ENCODE measurements around the gene LRRC38. TPM values are rescaled to one million over a fixed set of nuclear protein-coding genes. Genes with fewer than 3 reads are reported as not detected.

The LRRC38 gene
- total and polyA plus RNA-seq, 2 of the 13 experiments (the other 11 are each of a cell fraction or from before 2014, with no cell fraction given) = not detected

DNA sequence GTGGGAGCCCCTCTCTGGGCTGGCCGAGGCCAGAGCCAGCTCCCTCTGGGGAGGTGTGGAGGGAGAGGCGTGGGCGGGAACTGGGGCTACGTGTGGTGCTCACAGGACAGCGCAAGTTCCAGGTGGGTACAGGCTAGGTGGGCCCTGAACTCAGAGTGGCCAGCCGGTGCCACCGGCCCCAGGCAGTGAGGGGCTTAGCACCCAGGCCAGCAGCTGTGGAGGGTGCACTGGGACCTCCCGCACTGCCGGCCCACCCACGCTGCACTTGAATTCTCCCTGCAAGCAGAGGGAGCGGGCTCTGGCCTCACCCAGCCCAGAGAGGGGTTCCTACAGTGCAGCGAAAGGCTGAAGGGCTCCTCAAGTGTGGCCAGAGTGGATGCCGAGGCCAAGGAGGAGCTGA is 83.3 kb downstream of the LRRC38 start:
- WGBS (ENCODE audit: low lambda C conversion rate) = 6% methylated on average over 2 of the region's 13 CpGs
- no peaks in the 10 kb centered on the region for H3K36me3 ChIP-seq (replicated peaks in 1 of 2; ENCODE audit: control insufficient read depth in 1 of 2, insufficient read depth in 2 of 2, low read length in 2 of 2)
- H4K20me1 ChIP-seq (ENCODE audit: insufficient read depth, low read length) = no peaks in the 10 kb centered on the region
- no peaks in the 10 kb centered on the region for H3K4me1 ChIP-seq (ENCODE audit: insufficient read depth, low read length)
- no peak overlapping the region for H3K4me3 ChIP-seq (replicated peaks in 1 of 3; ENCODE audit: insufficient read depth in 1 of 3, low read depth in 2 of 3, low read length in 3 of 3)
- no peaks in the 10 kb centered on the region for H3K79me2 ChIP-seq (ENCODE audit: insufficient read depth, low read length)
- DNase-seq (ENCODE audit: low spot score) = no peak
- no peak overlapping the region for H3K27ac ChIP-seq (ENCODE audit: extremely low read length, insufficient read depth, low read length)
- H3K9me3 ChIP-seq (ENCODE audit: low read length) = no peaks in the 10 kb centered on the region; the same call in 1 of the 2 replicates
- CTCF ChIA-PET (ENCODE audit: low intra/inter-chr PET ratio, low total read pairs) = no interaction called here
- no peak overlapping the region for H3K9ac ChIP-seq (ENCODE audit: insufficient read depth, low read depth, low read length)
- no peak overlapping the region for H2AFZ ChIP-seq (ENCODE audit: low read length)
- no peak overlapping the region for H3K4me2 ChIP-seq (ENCODE audit: low read depth, low read length)
- intact Hi-C loops (cut with micrococcal nuclease; ENCODE audit: unreplicated experiment) = no loop called here
- no peak for ATAC-seq
- in situ Hi-C loops (cut with HindIII; ENCODE audit: extremely low pct_ligation_motif_present, low pct_unique_long_range_greater_than_20kb) = no loop called here
- POLR2A ChIA-PET = no interaction called here
- BruUV-seq (replicated peaks) = no TSS peak
- H3K27me3 ChIP-seq (ENCODE audit: control insufficient read depth in 1 of 2, insufficient read depth in 2 of 2, low read length in 2 of 2) = peaks cover 0 to under 1% of the 10 kb centered on the region in 2 experiments; a peak in 1 of 5 replicates
- no peak for FAIRE-seq
- TF ChIP-seq, protein P1, sequence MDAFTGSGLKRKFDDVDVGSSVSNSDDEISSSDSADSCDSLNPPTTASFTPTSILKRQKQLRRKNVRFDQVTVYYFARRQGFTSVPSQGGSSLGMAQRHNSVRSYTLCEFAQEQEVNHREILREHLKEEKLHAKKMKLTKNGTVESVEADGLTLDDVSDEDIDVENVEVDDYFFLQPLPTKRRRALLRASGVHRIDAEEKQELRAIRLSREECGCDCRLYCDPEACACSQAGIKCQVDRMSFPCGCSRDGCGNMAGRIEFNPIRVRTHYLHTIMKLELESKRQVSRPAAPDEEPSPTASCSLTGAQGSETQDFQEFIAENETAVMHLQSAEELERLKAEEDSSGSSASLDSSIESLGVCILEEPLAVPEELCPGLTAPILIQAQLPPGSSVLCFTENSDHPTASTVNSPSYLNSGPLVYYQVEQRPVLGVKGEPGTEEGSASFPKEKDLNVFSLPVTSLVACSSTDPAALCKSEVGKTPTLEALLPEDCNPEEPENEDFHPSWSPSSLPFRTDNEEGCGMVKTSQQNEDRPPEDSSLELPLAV (CRISPR knock-in tag; conservative IDR thresholded peaks at IDR 0.05; ENCODE audit: low read depth) = no peak
- TF ChIP-seq YEATS4 (CRISPR knock-in tag; IDR thresholded peaks at IDR 0.05; ENCODE audit: borderline replicate concordance) (no peak), ZNF230 (CRISPR knock-in tag; IDR thresholded peaks at IDR 0.05) (no peak), ZNF746 (CRISPR knock-in tag; IDR thresholded peaks at IDR 0.05) (no peak), PAWR (CRISPR knock-in tag; IDR thresholded peaks at IDR 0.05; ENCODE audit: borderline replicate concordance) (no peak), PAF1 (CRISPR knock-in tag; IDR thresholded peaks at IDR 0.05) (no peak), ARHGAP35 (CRISPR knock-in tag; IDR thresholded peaks at IDR 0.05; ENCODE audit: borderline replicate concordance) (no peak), MED8 (CRISPR knock-in tag; IDR thresholded peaks at IDR 0.05; ENCODE audit: insufficient replicate concordance) (no peak), NR2C2 (CRISPR knock-in tag; IDR thresholded peaks at IDR 0.05; ENCODE audit: borderline replicate concordance) (no peak), ZNF451 (CRISPR knock-in tag; IDR thresholded peaks at IDR 0.05) (no peak), ISX (CRISPR knock-in tag; conservative IDR thresholded peaks at IDR 0.05) (no peak), HOXA5 (CRISPR knock-in tag; IDR thresholded peaks at IDR 0.05) (no peak)
- TF ChIP-seq, protein P2, sequence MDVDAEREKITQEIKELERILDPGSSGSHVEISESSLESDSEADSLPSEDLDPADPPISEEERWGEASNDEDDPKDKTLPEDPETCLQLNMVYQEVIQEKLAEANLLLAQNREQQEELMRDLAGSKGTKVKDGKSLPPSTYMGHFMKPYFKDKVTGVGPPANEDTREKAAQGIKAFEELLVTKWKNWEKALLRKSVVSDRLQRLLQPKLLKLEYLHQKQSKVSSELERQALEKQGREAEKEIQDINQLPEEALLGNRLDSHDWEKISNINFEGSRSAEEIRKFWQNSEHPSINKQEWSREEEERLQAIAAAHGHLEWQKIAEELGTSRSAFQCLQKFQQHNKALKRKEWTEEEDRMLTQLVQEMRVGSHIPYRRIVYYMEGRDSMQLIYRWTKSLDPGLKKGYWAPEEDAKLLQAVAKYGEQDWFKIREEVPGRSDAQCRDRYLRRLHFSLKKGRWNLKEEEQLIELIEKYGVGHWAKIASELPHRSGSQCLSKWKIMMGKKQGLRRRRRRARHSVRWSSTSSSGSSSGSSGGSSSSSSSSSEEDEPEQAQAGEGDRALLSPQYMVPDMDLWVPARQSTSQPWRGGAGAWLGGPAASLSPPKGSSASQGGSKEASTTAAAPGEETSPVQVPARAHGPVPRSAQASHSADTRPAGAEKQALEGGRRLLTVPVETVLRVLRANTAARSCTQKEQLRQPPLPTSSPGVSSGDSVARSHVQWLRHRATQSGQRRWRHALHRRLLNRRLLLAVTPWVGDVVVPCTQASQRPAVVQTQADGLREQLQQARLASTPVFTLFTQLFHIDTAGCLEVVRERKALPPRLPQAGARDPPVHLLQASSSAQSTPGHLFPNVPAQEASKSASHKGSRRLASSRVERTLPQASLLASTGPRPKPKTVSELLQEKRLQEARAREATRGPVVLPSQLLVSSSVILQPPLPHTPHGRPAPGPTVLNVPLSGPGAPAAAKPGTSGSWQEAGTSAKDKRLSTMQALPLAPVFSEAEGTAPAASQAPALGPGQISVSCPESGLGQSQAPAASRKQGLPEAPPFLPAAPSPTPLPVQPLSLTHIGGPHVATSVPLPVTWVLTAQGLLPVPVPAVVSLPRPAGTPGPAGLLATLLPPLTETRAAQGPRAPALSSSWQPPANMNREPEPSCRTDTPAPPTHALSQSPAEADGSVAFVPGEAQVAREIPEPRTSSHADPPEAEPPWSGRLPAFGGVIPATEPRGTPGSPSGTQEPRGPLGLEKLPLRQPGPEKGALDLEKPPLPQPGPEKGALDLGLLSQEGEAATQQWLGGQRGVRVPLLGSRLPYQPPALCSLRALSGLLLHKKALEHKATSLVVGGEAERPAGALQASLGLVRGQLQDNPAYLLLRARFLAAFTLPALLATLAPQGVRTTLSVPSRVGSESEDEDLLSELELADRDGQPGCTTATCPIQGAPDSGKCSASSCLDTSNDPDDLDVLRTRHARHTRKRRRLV (CRISPR knock-in tag; IDR thresholded peaks at IDR 0.05) = no peak
- TF ChIP-seq, protein P3, sequence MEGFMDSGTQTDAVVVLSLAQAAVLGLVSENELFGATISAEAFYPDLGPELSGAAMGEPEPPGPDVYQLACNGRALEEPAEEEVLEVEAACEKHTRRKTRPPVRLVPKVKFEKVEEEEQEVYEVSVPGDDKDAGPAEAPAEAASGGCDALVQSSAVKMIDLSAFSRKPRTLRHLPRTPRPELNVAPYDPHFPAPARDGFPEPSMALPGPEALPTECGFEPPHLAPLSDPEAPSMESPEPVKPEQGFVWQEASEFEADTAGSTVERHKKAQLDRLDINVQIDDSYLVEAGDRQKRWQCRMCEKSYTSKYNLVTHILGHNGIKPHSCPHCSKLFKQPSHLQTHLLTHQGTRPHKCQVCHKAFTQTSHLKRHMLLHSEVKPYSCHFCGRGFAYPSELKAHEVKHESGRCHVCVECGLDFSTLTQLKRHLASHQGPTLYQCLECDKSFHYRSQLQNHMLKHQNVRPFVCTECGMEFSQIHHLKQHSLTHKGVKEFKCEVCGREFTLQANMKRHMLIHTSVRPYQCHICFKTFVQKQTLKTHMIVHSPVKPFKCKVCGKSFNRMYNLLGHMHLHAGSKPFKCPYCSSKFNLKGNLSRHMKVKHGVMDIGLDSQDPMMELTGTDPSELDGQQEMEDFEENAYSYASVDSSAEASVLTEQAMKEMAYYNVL (CRISPR knock-in tag; IDR thresholded peaks at IDR 0.05; ENCODE audit: borderline replicate concordance) = no peak
- TF ChIP-seq, protein P4, sequence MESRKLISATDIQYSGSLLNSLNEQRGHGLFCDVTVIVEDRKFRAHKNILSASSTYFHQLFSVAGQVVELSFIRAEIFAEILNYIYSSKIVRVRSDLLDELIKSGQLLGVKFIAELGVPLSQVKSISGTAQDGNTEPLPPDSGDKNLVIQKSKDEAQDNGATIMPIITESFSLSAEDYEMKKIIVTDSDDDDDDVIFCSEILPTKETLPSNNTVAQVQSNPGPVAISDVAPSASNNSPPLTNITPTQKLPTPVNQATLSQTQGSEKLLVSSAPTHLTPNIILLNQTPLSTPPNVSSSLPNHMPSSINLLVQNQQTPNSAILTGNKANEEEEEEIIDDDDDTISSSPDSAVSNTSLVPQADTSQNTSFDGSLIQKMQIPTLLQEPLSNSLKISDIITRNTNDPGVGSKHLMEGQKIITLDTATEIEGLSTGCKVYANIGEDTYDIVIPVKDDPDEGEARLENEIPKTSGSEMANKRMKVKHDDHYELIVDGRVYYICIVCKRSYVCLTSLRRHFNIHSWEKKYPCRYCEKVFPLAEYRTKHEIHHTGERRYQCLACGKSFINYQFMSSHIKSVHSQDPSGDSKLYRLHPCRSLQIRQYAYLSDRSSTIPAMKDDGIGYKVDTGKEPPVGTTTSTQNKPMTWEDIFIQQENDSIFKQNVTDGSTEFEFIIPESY (CRISPR knock-in tag; IDR thresholded peaks at IDR 0.05) = no peak

All from HepG2 (cell line).